HG03095 (cell line): ENCODE data around the gene ACTMAP.
"Not testable (repeated sequence)": the region's sequence is repeated elsewhere in the genome, so short reads cannot be mapped to it uniquely, and the experiment has no call there.

Experiments used
- ATAC-seq: cut with Tn5 transposase; IDR thresholded peaks from one replicate; pipeline ENCODE4 v1.9.1; 2021; ENCODE audit warnings: moderate library complexity; ENCODE audit not compliant: unreplicated experiment

Gene ACTMAP

DNA sequence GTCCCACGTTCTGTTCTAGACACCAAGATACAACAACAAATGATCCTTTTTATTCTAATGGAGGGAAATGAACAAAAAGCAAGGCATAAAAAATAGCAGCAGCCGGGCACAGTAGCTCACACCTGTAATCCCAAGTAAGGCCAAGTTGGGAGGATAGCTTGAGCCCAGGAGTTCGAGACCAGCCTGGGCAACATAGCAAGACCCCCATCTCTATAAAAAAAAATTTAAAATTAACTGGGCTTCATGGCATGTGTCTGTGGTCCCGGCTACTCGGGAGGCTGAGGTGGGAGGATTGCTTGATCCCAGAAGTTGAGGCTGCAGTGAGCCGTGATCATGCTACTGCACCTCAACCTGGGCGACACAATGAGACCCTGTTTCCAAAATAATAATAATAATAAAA is 26.1 kb upstream of the ACTMAP start:
- ATAC-seq = no peak

DNA sequence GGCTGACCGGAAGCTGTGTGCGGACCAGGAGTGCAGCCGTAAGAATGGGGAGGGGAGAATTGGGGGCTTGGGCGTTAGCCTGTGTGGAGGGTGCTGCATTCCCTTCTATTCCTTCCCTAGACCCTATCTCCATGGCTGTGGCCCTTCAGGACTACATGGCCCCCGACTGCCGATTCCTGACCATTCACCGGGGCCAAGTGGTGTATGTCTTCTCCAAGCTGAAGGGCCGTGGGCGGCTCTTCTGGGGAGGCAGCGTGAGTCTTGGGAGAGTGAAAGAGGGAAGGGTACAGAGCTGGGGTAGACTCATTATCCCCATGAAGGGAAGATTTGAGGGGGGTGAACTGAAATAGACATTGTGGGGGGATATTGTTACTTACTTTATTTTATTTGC is 25.4 kb upstream of the ACTMAP start:
- no peak for ATAC-seq

DNA sequence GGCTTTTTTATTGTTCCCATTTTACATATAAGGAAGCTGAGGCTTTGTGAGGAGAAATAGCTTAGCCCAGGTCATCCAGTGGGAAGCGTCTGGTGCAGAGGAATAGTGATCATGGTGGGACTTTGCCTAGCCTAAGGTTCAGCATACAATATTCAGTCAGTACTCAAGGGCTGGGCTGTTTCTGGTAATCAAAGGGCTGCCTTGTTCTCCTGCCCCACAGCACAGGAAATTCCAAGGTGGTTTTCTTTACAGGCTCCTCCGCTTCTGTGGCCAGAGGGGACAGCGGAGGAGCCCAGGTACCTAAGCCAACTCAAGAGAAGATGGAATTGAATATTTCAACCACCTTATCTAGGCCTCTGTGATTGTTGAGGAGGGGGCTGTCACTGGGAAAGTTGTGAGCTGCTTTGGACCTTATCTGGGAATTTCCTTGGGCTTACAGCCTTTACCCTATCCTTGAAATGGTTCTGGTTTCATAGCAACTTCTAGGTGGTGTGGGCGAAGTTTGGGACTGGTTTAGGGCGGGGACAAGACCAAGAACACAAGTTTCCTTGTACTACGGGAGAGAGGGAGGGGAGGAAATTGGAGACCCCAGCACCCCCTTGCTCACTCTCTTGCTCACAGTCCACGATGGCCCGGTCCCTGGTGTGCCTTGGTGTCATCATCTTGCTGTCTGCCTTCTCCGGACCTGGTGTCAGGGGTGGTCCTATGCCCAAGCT is 24.8 kb upstream of the ACTMAP start, which contains the start of gene MIA:
Gene MIA, plus strand, starts transcription at position 606 of the 716 bp plus-strand sequence. Its CDS starts 22 bp downstream, at position 628.
- no peak for ATAC-seq

DNA sequence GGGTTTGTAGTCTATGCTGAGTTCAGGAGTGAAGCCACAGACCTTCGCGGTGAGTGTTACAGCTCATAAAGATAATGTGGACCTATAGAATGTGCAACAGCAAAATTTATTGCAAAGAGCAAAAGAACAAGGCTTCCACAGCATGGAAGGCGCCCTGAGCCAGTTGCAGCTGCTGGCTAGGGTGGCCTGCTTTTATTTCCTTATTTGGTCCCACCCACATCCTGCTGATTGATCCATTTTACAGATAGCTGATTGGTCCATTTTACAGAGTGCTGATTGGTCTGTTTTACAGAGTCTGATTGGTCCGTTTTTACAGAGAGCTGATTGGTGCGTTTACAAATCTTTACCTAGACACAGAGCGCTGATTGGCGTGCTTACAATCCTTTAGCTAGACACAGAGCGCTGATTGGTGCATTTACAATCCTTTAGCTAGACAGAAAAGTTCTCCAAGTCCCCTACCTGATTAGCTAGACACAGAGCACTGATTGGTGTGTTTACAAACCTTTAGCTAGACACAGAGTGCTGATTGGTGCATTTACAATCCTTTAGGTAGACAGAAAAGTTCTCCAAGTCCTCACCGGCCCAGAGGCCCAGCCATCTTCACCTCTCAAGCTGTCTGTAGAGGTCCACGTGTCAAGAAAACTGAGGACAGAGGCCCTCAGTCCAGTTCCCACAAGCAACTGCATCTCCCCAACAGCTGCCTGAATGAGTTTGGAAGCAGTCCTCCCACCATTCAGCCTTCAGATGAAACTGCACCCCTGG is 21.0 kb upstream of the ACTMAP start:
- ATAC-seq = not testable (repeated sequence)

DNA sequence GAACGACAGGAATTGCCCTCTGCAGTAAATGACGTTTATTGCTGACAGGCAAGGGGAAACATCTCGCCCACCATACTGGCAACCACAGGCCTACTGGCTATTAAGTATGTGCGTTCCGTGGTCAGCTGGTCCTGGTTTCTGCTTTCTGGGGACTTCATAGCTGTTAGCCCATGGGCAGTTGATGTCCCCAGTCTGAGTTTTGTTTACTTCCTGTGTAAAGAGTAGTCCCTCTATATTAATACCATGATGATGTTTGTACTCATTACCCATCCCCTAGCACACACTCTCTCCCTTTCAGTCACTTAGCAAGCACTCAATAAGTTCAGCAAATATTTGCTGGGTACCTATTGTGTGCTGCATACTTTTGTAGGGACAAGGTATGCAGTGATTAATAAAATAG is 18.6 kb upstream of the ACTMAP start:
- ATAC-seq = no peak

DNA sequence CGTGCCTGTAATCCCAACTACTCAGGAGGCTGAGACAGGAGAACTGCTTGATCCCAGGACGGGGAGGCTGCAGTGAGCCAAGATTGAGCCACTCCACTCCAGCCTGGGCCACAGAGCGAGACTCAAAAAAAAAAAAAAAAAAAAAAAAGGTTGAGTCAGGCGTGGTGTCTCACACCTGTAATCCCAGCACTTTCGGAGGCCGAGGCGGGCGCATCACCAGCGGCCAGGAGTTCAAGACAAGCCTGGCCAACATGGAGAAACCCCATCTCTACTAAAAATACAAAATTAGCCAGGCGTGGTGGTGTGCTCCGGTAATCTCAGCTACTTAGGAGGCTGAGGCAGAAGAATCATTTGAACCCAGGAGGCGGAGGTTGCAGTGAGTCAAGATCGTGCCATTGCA is 16.1 kb upstream of the ACTMAP start:
- ATAC-seq = not testable (repeated sequence)

DNA sequence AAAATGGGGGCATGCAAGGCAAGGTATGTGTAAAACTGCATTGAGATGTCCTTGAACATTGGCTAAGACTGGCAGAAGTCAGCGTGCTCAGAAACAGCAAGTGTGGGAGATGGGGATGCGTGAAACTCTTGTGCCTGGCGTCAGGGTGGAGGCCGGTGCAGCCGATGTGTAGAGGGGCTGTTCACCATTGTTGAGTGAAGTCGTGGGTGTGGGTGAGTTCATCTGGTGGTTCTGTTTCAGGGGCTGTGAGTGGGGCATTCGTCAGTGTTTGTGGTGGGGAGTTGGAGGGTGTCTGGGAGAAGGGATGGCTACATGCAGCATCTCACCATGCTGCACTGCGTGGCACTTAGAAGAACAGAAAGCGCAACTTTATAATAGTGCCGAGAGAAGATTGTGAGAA is 13.7 kb upstream of the ACTMAP start:
- no peak for ATAC-seq

DNA sequence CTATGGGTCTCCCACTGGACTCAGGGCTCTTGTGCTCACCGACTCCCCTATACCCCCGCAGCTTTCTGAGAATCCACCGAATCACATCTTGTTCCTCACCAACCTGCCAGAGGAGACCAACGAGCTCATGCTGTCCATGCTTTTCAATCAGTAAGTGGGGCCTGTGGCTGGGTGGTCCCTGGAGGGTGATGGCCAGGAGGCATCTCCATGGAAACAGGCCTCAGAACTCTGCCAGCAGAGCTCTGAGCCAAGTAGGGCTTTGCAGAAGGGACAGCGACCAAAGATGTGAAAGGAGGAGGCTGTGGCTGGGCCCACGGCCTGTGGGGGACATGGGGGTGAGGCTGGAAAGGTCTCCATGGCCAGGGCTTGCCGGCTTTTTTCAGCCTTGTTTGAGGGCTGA is 13.2 kb upstream of the ACTMAP start:
- ATAC-seq = no peak

DNA sequence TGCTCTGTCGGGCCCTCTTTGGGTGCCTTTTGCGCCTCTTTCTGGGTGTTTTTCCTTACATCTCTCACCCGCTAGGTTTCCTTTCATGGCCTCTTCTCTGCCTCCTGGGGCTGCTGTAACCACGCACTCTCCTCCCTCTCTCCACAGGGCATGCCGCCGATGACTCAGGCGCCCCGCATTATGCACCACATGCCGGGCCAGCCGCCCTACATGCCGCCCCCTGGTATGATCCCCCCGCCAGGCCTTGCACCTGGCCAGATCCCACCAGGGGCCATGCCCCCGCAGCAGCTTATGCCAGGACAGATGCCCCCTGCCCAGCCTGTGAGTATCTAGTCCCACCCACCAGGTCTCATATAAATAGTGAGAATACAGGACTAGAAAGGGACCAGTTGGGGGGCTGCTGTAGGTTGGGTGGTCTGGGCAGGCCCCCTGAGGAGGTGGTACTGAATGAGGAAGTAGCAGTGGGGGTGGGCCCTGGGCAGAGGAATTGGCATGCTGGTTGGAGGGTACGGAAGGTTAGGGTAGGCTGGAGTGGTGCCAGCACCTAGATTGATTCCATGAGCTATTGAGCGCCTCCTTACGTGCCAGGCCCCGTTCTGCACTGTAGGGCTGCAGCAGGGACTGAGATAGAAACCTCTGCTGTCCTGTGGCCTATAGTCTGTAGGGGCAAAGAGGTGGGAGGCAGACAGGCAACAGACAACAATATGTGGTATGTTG is 12.6 kb upstream of the ACTMAP start:
- ATAC-seq = no peak

DNA sequence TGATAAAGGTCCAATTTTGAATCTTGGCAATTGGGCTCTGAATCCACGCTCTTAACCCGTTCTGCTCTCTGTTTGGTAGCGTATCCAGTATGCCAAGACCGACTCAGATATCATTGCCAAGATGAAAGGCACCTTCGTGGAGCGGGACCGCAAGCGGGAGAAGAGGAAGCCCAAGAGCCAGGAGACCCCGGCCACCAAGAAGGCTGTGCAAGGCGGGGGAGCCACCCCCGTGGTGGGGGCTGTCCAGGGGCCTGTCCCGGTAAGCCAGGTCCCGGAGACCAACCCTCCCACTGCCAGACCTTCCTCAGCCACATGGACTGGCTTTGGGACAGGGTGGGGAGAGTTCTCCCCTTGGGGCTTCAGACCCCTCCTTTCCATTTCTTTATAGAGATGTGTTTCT is 9.1 kb upstream of the ACTMAP start:
- ATAC-seq = no peak

DNA sequence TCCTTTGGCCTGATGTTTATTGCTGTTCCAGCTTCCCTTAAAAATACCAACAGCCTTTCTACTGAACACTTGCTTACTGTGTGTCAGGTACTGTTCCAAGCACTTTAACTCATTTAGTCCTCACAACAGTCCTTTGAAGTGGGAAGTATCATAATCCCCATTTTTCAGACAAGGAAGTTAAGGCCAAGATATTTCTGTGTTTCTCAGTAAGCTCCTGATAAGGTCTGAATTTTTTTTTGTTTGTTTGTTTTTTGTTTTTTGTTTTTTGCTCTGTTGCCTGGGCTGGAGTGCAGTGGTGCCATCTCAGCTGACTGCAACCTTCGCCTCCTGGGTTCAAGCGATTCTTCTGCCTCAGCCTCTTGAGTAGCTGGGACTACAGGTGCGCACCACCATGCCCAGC is 8.2 kb upstream of the ACTMAP start:
- ATAC-seq = no peak

DNA sequence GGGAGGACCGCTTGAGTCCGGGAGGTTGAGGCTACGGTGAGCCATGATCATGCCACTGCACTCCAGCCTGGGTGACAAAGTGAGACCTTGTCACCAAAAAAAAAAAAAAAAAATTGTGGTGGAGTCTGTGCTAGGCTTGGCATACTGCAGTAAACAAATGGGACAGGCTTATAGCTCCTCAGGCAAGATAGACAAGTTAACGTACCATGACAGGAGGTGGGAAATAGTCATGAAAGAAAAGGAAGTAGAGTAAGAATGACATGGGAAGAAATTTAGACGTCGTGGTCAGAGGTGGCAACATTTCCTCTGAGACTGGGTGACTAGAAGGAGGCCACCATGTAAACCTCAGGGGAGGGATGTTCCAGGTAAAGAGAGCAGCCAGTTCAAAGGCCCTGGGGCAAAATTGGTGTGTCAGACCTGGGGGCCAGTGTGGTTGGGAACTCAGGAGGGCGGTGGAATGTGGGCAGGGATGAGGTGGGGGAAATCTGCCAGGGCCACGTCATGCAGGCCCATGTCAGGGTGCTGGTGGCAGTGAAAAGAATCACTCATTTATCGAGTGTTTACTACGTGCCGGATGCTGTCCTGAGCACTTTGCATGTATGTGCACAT is 6.3 kb upstream of the ACTMAP start:
- ATAC-seq = no peak

DNA sequence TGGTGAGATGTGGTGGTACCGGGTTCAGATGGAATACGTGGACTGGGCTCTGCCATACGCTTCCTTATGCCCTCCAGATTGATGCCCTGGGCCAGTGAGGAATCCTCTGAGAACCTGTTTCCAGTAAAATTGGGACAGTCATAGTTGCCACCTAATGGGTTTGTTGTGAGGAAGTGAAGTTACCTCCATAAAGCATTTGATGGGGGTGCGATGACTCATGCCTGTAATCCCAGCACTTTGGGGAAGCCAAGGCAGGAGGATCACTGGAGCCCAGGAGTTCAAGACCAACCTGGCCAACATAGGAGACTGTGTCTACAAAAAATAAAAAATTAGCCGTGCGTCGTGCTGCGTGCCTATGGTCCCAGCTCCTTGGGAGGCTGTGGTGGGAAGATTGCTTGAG is 5.5 kb upstream of the ACTMAP start:
- no peak for ATAC-seq

DNA sequence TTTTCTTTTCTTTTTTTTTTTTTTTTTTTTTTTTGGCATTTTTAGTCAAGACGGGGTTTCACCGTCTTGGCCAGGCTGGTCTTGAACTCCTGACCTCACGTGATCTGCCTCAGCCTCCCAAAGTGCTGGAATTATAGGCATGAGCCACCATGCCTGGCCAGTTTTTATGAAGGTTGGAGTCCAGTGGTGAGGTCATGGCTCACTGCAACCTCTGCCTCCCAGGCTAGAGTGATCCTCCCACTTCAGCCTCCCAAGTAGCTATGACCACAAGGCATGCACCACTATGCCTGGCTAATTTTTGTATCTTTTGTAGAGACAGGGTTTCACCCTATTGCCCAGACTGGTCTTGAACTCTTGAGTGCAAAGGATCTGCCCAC is 5.0 kb upstream of the ACTMAP start:
- ATAC-seq = no peak

DNA sequence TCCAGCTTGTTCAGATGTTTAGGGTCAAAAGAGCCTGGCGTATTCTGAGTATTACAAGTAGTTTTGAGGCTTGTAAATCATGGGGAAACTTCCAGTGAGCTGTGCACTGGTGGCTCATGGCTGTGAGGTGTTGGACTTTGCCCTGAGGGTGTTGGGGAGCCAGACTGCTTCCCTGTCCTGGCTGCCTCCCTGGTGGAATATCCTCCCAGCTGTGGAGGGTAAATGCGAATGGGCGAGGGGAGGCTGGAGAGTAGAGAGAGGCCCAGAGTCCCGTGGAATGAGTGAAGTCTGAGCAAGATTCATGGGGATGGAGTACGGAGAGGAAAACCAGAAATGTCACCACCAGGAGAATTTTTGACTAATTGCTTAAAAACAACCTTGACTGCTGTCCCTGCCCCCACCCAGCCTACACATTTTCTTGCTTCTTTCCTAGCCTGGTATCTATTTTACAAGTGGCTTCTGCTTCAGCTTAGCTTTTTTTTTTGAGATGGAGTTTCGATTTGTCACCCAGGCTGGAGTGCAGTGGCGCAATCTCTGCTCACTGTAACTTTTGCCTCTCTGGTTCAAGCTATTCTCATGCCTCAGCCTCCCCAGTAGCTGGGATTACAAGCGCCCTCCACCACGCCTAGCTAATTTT is 4.5 kb upstream of the ACTMAP start:
- no peak for ATAC-seq

DNA sequence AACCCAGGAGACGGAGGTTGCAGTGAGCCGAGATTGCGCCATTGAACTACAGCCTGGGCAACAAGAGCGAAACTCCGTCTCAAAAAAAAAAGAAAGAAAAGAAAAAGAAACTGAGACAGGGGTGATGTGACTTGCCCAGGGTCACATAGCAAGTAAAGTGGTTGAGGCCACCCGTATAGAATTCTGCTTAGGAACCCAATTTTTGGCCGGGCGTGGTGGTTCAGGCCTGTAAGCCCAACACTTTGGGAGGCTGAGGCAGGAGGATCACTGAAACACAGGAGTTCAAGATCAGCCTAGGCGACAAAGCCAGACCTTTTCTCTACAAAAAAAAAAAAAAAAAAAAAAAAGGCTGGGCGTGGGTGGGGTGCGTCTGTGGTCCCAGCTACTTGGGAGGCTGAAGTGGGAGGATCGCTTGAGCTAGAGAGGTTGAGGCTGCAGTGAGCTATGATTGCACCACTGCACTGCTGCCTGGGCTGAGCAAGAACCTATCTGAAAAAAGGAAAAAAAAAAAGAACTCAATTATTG is 2.0 kb upstream of the ACTMAP start:
- no peak for ATAC-seq

DNA sequence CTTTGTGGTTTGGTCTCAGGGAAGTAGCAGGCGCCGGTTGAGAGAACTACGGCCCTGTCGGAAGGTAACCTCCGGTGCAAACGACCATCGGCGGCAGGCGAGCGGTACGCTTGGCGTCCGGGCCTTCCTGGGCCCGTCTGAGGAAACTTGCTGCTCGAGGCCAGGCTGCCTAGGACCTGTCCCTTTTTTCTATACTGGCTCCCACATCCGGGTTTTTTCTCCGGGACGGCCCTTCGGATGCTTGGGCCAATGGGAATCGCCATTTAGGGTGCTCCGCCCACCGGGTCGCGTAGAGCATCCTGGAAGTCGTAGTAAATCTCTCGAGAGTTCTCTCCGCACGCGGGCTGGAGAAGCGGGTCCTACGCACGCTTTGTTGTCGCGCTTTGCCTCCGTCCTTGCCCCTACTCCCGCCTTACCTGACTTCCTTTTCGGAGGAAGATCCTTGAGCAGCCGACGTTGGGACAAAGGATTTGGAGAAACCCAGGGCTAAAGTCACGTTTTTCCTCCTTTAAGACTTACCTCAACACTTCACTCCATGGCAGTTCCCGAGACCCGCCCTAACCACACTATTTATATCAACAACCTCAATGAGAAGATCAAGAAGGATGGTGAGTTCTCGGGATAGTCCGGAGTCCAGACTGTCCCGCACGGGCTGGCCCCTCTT is 729 bp upstream of the ACTMAP start, which contains the start of gene SNRPA:
Gene SNRPA, plus strand, starts transcription at position 330 of the 664 bp plus-strand sequence. Its CDS starts 206 bp downstream, at position 536.
- peak; percentile 47 for ATAC-seq

DNA sequence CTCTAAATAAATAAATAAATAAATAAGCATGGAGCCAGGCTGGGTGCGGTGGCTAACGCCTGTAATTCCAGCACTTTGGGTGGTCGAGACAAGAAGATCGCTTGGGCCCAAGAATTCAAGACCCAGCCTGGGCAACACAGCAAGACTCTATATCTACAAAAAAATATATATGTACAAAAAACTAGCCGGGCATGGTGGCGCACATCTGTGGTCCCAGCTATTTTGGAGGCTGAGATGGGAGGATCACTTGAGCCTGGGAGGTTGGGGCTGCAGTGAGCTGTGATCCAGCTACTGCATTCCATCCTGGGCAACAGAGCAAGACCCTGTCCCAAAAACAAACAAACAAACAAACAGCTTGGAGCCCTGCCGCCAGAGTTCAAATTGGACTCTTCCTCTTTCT is 2.7 kb downstream of the ACTMAP start:
- ATAC-seq = no peak

DNA sequence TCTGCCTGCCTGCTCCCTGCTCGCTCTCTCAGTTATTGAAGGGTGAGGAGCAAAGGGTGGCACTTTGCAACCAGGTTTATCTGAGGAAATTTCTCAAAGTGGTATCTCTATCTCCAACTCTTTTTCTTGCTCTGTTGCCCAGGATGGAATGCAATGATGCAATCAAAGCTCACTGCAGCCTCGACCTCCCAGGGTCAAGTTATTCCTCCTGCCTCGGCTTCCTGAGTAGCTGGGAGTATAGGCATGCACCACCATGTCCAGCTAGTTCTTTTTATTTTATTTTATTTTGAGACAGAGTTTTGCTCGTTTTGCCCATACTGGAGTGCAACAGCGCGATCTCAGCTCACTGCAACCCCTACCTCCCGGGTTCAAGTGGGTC is 4.9 kb downstream of the ACTMAP start:
- ATAC-seq = no peak
